Esophagus (tissue), 2 donors: Measurements from ENCODE around the gene ALOX5. TPM values are rescaled to one million over a fixed set of nuclear protein-coding genes. Genes with fewer than 3 reads are reported as not detected.
"Not testable (repeated sequence)": the region's sequence is repeated elsewhere in the genome, so short reads cannot be mapped to it uniquely, and the experiment has no call there.

ENCODE experiments used
- H3K27ac ChIP-seq, 2 donors: one replicate each; pipeline ENCODE4 v1.5.1; 2013; ENCODE audit warnings: low read depth in 2 of 2, mild to moderate bottlenecking in 2 of 2, inconsistent platforms in 1 of 2, low read length in 1 of 2, moderate library complexity in 1 of 2
- H3K27me3 ChIP-seq, 2 donors: one replicate each; pipeline ENCODE4 v1.6.1; 2013; ENCODE audit warnings: low read length in 2 of 2, control low read depth in 1 of 2, mild to moderate bottlenecking in 1 of 2; ENCODE audit not compliant: insufficient read depth in 2 of 2, control insufficient read depth in 1 of 2
- H3K36me3 ChIP-seq, 2 donors: one replicate each; pipeline ENCODE4 v1.6.1; 2013; ENCODE audit warnings: low read length in 1 of 2; ENCODE audit not compliant: control insufficient read depth in 2 of 2, insufficient read depth in 2 of 2
- H3K4me1 ChIP-seq, 2 donors: one replicate each; pipeline ENCODE4 v1.6.1; 2013; ENCODE audit warnings: low read length in 1 of 2; ENCODE audit not compliant: control insufficient read depth in 2 of 2, insufficient read depth in 2 of 2
- H3K4me3 ChIP-seq, 2 donors: one replicate each; pipeline ENCODE4 v1.5.1; 2013; ENCODE audit warnings: low read length in 2 of 2, mild to moderate bottlenecking in 2 of 2, low read depth in 1 of 2, moderate library complexity in 1 of 2
- H3K9me3 ChIP-seq, 2 donors: one replicate each; pipeline ENCODE4 v1.6.1; 2013; ENCODE audit warnings: mild to moderate bottlenecking in 2 of 2, low read depth in 1 of 2, low read length in 1 of 2, moderate library complexity in 1 of 2; ENCODE audit not compliant: control insufficient read depth in 2 of 2, insufficient read depth in 1 of 2
- WGBS, 2 donors: extraction: QIAGEN DNeasy Blood & Tissue Kit; methylation state at CpG; one replicate each; pipeline ENCODE4 v1.1.7; 2013; 5-methylcytosine and 5-hydroxymethylcytosine counted together
- polyA plus RNA-seq, 2 donors: library from polyadenylated mRNA; stranded (reverse); fragments of 200-250 nt; gene quantifications; one replicate each; pipeline ENCODE4 v1.2.3, GENCODE V29; 2013
- donor health status: healthy with polysubstance abuse.
- donor health status: Bipolar disorder and iron deficiency.

Gene ALOX5
- polyA plus RNA-seq, 2 donors = 8.3 to 12.2 TPM

DNA sequence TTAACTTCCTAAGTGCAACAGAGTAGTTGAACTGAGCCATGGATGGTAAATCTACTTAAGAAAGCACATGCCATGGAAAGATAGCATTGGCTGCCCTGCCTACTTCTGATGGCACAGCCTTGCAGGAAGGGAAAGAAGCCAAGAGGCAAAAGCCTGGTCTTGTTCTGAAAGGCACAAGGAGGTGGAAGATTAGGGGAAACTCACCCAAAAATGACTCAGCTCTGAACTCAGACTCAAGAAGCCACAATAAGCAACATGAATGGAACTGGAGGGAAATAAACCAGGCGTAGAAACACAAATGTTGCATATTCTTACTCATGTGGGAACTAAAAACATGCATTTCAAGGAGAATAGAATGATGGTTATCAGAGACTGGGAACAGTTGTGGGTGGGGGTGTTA, 20.8 kb upstream of the ALOX5 start:
- no peaks in the 10 kb centered on the region for H3K36me3 ChIP-seq
- 41 to 63% methylated on average over 1 of the region's 1 CpG for WGBS, 2 donors
- H3K4me3 ChIP-seq = no peak overlapping the region
- no peak overlapping the region for H3K27ac ChIP-seq
- no peaks in the 10 kb centered on the region for H3K27me3 ChIP-seq
- H3K9me3 ChIP-seq = peaks cover 0 to 2% of the 10 kb centered on the region in 2 donors
- H3K4me1 ChIP-seq = no peaks in the 10 kb centered on the region

GRCh38 chr10:45354261-45354660, 19.8 kb upstream of the ALOX5 start:
- no peaks in the 10 kb centered on the region for H3K36me3 ChIP-seq
- H3K4me1 ChIP-seq = no peaks in the 10 kb centered on the region
- H3K4me3 ChIP-seq = no peak overlapping the region
- no peaks in the 10 kb centered on the region for H3K27me3 ChIP-seq
- 83 to 85% methylated on average over 3 of the region's 3 CpGs for WGBS, 2 donors
- H3K27ac ChIP-seq = no peak overlapping the region
- no peaks in the 10 kb centered on the region for H3K9me3 ChIP-seq

DNA sequence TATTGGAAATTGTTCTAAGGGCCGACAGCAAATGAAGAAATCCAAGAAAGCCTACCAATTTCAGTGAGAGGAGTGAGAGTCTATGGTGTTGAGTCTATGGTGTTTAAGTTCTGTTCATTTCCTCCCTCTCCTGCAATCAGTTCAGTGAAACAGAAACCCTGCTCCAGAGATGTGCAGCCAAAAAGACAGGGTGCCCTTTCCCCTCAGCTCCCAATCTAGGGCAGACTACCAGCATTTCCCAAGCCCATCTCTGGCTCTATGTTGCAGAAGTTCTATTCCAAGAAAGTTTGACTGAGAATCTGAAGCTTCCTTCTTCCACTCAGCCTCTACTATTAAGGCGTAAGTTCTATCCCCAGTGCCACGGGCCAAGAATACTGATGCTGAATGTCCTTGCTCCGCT, 18.5 kb upstream of the ALOX5 start:
- no peak overlapping the region for H3K27ac ChIP-seq
- WGBS, 2 donors = 81 to 85% methylated on average over 4 of the region's 4 CpGs
- H3K27me3 ChIP-seq = no peaks in the 10 kb centered on the region
- no peaks in the 10 kb centered on the region for H3K9me3 ChIP-seq
- no peak overlapping the region for H3K4me3 ChIP-seq
- no peaks in the 10 kb centered on the region for H3K4me1 ChIP-seq
- no peaks in the 10 kb centered on the region for H3K36me3 ChIP-seq

GRCh38 chr10:45358961-45359360, 15.1 kb upstream of the ALOX5 start:
- WGBS, 2 donors = 70 to 71% methylated on average over 7 of the region's 7 CpGs
- H3K27ac ChIP-seq, H3K9me3 ChIP-seq, H3K4me3 ChIP-seq, H3K4me1 ChIP-seq, H3K36me3 ChIP-seq, H3K27me3 ChIP-seq: not testable (repeated sequence)

DNA sequence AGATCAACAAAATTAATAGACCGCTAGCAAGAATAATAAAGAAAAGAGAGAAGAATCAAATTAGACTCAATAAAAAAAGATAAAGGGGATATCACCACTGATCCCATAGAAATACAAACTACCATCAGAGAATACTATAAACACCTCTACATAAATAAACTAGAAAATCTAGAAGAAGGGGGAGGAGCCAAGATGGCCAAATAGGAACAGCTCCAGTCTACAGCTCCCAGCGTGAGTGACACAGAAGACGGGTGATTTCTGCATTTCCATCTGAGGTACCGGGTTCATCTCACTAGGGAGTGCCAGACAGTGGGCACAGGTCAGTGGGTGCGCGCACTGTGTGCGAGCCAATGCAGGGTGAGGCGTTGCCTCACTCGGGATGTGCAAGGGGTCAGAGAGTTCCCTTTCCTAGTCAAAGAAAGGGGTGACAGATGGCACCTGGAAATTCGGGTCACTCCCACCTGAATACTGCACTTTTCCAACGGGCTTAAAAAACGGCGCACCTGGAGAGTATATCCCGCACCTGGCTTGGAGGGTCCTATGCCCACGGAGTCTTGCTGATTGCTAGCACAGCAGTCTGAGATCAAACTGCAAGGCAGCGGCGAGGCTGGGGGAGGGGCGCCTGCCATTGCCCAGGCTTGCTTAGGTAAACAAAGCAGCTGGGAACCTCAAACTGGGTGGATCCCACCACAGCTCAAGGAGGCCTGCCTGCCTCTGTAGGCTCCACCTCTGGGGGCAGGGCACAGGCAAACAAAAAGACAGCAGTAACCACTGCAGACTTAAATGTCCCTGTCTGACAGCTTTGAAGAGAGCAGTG, 11.8 kb upstream of the ALOX5 start:
- not testable (repeated sequence) for H3K27ac ChIP-seq, H3K9me3 ChIP-seq, H3K36me3 ChIP-seq, H3K27me3 ChIP-seq, H3K4me1 ChIP-seq
- H3K4me3 ChIP-seq = peak overlapping the region in 1 of 2 donors; percentile 19
- WGBS, 2 donors = 44 to 55% methylated on average over 17 to 18 of the region's 18 CpGs

DNA sequence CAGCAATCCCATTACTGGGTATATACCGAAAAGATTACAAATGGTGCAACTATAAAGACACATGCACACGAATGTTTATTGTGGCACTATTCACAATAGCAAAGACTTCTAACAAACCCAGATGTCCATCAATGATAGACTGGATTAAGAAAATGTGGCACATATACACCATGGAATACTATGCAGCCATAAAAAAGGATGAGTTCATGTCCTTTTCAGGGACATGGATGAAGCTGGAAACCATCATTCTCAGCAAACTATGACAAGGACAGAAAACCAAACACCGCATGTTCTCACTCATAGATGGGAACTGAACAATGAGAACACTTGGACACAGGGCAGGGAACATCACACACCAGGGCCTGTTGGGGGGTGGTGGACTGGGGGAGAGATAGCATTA, 6.4 kb upstream of the ALOX5 start:
- H3K36me3 ChIP-seq, H3K4me3 ChIP-seq, H3K9me3 ChIP-seq, H3K4me1 ChIP-seq, H3K27ac ChIP-seq, H3K27me3 ChIP-seq: not testable (repeated sequence)
- 92 to 95% methylated on average over 3 of the region's 3 CpGs for WGBS, 2 donors

DNA sequence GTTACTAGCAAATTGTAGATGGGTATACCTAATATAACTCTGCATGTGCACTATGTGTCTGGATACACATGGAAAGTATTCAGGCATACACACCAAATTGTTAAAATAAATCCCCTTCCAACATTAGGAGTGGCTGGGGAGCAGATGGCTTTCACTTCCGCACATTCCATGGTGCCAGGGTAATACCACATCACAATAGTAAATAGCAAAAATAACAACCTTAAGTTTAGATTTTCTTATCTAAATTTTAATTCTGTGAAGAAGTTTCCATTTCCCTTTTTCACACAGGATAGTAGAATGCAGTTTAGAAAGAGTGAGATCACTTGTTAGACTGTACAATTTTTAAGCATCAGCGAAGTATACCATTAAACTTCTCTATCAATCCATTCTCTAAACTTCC, 5.8 kb upstream of the ALOX5 start:
- Histone ChIP-seq H3K27me3 (no peaks in the 10 kb centered on the region), H3K4me1 (no peaks in the 10 kb centered on the region), H3K36me3 (no peaks in the 10 kb centered on the region), H3K4me3 (no peak overlapping the region), H3K27ac (no peak overlapping the region), H3K9me3 (no peaks in the 10 kb centered on the region)
- 92% methylated on average over 2 of the region's 2 CpGs for WGBS, 2 donors

GRCh38 chr10:45370202-45370955, 3.6 kb upstream of the ALOX5 start:
- WGBS, 2 donors = 67 to 69% methylated on average over 6 of the region's 6 CpGs

GRCh38 chr10:45371560-45371959, 2.5 kb upstream of the ALOX5 start:
- 65% methylated on average over 4 of the region's 4 CpGs for WGBS, 2 donors
- no peaks in the 10 kb centered on the region for H3K27me3 ChIP-seq
- no peaks in the 10 kb centered on the region for H3K36me3 ChIP-seq
- no peak overlapping the region for H3K27ac ChIP-seq
- no peaks in the 10 kb centered on the region for H3K9me3 ChIP-seq
- peaks cover 16 to 18% of the 10 kb centered on the region in 2 donors for H3K4me1 ChIP-seq
- H3K4me3 ChIP-seq = no peak overlapping the region

More at GRCh38 chr10:45370202-45370955, 3.6 kb upstream of the ALOX5 start:
- H3K4me1 ChIP-seq = peaks cover 16 to 18% of the 10 kb centered on the region in 2 donors
- H3K9me3 ChIP-seq = no peaks in the 10 kb centered on the region
- H3K36me3 ChIP-seq = no peaks in the 10 kb centered on the region
- no peak overlapping the region for H3K4me3 ChIP-seq
- H3K27me3 ChIP-seq = no peaks in the 10 kb centered on the region
- H3K27ac ChIP-seq = no peak overlapping the region
